ENCODE measurements around the gene TMEM39A.

GRCh38 chr3:119492810-119493209 lies 29.4 kb upstream of the TMEM39A start:
- TF ChIP-seq, protein P1, sequence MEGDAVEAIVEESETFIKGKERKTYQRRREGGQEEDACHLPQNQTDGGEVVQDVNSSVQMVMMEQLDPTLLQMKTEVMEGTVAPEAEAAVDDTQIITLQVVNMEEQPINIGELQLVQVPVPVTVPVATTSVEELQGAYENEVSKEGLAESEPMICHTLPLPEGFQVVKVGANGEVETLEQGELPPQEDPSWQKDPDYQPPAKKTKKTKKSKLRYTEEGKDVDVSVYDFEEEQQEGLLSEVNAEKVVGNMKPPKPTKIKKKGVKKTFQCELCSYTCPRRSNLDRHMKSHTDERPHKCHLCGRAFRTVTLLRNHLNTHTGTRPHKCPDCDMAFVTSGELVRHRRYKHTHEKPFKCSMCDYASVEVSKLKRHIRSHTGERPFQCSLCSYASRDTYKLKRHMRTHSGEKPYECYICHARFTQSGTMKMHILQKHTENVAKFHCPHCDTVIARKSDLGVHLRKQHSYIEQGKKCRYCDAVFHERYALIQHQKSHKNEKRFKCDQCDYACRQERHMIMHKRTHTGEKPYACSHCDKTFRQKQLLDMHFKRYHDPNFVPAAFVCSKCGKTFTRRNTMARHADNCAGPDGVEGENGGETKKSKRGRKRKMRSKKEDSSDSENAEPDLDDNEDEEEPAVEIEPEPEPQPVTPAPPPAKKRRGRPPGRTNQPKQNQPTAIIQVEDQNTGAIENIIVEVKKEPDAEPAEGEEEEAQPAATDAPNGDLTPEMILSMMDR (IDR thresholded peaks at IDR 0.05), result no peak
- TF ChIP-seq POLR2A (IDR thresholded peaks at IDR 0.05), result no peak
